ENCODE measurements around the gene DLG2. TPM values are rescaled to one million over a fixed set of nuclear protein-coding genes. Genes with fewer than 3 reads are reported as not detected.

Gene DLG2
- total and polyA plus RNA-seq, 4 donors, result 0.30 to 5.5 (median 0.68) TPM

DNA sequence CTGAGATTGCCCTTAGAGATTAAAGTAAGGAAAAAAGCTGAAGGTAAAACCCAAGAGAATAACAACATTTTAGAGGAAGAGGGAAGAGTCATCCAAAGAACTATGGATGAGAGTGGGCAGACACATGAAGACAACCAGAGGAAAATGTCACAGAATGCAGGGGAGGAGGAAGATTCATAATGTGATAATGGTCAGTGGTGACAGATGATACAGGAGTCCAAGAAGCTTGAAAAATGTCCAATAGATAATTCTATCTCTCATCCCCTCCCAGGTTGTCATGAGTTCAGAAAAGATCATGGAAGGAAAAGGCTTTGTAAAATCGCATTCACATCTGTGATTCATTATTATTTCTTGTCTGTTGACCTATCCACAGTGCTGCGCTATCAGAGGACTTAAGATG, 2058.6 kb downstream of the DLG2 start (continued):
- TF ChIP-seq, protein P1, sequence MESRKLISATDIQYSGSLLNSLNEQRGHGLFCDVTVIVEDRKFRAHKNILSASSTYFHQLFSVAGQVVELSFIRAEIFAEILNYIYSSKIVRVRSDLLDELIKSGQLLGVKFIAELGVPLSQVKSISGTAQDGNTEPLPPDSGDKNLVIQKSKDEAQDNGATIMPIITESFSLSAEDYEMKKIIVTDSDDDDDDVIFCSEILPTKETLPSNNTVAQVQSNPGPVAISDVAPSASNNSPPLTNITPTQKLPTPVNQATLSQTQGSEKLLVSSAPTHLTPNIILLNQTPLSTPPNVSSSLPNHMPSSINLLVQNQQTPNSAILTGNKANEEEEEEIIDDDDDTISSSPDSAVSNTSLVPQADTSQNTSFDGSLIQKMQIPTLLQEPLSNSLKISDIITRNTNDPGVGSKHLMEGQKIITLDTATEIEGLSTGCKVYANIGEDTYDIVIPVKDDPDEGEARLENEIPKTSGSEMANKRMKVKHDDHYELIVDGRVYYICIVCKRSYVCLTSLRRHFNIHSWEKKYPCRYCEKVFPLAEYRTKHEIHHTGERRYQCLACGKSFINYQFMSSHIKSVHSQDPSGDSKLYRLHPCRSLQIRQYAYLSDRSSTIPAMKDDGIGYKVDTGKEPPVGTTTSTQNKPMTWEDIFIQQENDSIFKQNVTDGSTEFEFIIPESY (IDR thresholded peaks at IDR 0.05), result no peak

DNA sequence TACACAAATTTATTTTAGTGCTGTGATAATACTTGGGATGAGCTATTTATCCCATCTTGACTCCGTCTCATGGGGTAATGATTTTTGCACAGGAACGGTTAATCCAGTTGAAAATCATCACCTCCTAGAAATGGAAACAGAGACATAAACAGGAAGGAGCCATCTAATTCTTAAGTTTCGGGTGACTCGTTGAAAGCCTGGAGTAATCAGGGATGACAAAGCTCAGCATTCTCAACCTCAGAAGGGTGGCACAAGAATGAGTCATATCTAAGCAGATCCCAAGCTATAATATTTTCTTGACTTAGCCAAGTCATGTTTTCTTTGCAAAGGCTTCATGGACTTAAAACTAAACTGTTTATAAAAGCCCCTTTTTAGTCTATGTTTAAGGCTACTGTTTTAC, 2060.2 kb downstream of the DLG2 start:
- Histone ChIP-seq H3K9me3 (ENCODE audit: control insufficient read depth in 4 of 4, low read length in 3 of 4) (no peaks in the 10 kb centered on the region), H3K36me3 (ENCODE audit: control insufficient read depth in 4 of 4, insufficient read depth in 3 of 4, low read depth in 1 of 4, low read length in 3 of 4) (no peaks in the 10 kb centered on the region), H3K9ac (ENCODE audit: low read depth in 1 of 2, low read length in 2 of 2) (no peak overlapping the region), H3K4me1 (ENCODE audit: control insufficient read depth in 4 of 4, insufficient read depth in 4 of 4, low read length in 3 of 4) (no peaks in the 10 kb centered on the region), H3K27ac (ENCODE audit: low read depth in 1 of 2, low read length in 2 of 2) (no peak overlapping the region), H3K4me3 (ENCODE audit: low read depth in 1 of 3, low read length in 3 of 3) (no peak overlapping the region), H3K27me3 (ENCODE audit: control insufficient read depth in 4 of 4, insufficient read depth in 4 of 4, low read length in 3 of 4) (no peaks in the 10 kb centered on the region)
- DNase-seq (ENCODE audit: low spot score), result no peak
- WGBS, result 81% methylated on average over 4 of the region's 4 CpGs
- TF ChIP-seq EGR1 (IDR thresholded peaks at IDR 0.05; ENCODE audit: low read depth in 2 of 2) (no peak), SP1 (IDR thresholded peaks at IDR 0.05) (no peak), GABPA (IDR thresholded peaks at IDR 0.05 in 1 of 2, conservative IDR thresholded peaks at IDR 0.05 in 1 of 2) (no peak), FOXA1 (IDR thresholded peaks at IDR 0.05) (no peak), TAF1 (conservative IDR thresholded peaks at IDR 0.05) (no peak)
- TF ChIP-seq, protein P2, sequence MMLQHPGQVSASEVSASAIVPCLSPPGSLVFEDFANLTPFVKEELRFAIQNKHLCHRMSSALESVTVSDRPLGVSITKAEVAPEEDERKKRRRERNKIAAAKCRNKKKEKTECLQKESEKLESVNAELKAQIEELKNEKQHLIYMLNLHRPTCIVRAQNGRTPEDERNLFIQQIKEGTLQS (IDR thresholded peaks at IDR 0.05), result no peak
- TF ChIP-seq, protein P3, sequence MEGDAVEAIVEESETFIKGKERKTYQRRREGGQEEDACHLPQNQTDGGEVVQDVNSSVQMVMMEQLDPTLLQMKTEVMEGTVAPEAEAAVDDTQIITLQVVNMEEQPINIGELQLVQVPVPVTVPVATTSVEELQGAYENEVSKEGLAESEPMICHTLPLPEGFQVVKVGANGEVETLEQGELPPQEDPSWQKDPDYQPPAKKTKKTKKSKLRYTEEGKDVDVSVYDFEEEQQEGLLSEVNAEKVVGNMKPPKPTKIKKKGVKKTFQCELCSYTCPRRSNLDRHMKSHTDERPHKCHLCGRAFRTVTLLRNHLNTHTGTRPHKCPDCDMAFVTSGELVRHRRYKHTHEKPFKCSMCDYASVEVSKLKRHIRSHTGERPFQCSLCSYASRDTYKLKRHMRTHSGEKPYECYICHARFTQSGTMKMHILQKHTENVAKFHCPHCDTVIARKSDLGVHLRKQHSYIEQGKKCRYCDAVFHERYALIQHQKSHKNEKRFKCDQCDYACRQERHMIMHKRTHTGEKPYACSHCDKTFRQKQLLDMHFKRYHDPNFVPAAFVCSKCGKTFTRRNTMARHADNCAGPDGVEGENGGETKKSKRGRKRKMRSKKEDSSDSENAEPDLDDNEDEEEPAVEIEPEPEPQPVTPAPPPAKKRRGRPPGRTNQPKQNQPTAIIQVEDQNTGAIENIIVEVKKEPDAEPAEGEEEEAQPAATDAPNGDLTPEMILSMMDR (IDR thresholded peaks at IDR 0.05; ENCODE audit: low read depth, low read length, missing input control), result no peak

DNA sequence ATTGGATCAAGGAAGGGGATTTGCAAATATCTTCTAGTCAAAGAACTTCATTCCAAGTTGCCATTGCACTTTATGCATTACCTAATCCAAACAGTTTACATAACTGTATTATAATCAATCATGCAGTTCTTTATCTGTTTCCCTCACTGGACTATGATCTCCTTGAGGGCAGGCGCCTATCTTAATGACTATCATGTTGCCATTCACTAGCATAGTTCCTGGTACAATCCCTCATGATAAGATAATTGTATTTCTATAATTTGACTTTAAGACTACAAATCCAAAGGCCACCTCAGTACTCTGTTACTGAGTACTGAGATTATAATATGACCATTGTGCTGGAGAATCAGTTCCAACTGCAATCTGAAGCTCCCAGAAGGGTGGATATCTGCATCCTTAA, 2062.3 kb downstream of the DLG2 start:
- WGBS, result 83% methylated on average over 1 of the region's 1 CpG
- TF ChIP-seq JUND (IDR thresholded peaks at IDR 0.05) (no peak), EGR1 (IDR thresholded peaks at IDR 0.05; ENCODE audit: low read depth in 2 of 2) (no peak), GABPA (IDR thresholded peaks at IDR 0.05 in 1 of 2, conservative IDR thresholded peaks at IDR 0.05 in 1 of 2) (no peak), SP1 (IDR thresholded peaks at IDR 0.05) (no peak), TAF1 (conservative IDR thresholded peaks at IDR 0.05) (no peak), YY1 (IDR thresholded peaks at IDR 0.05) (no peak), HNF4A (conservative IDR thresholded peaks at IDR 0.05) (no peak), FOXA1 (IDR thresholded peaks at IDR 0.05) (no peak), FOXA2 (IDR thresholded peaks at IDR 0.05) (no peak)
- TF ChIP-seq, protein P1 (IDR thresholded peaks at IDR 0.05), result no peak
- TF ChIP-seq, protein P4, sequence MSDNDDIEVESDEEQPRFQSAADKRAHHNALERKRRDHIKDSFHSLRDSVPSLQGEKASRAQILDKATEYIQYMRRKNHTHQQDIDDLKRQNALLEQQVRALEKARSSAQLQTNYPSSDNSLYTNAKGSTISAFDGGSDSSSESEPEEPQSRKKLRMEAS (IDR thresholded peaks at IDR 0.05), result no peak
- no peaks in the 10 kb centered on the region for H3K27me3 ChIP-seq (ENCODE audit: control insufficient read depth in 4 of 4, insufficient read depth in 4 of 4, low read length in 3 of 4)

More for the DNA sequence above, 2062.3 kb downstream of the DLG2 start:
- H3K9ac ChIP-seq (ENCODE audit: low read depth in 1 of 2, low read length in 2 of 2), result no peak overlapping the region
- no peak for DNase-seq (ENCODE audit: low spot score)
- H3K4me1 ChIP-seq (ENCODE audit: control insufficient read depth in 4 of 4, insufficient read depth in 4 of 4, low read length in 3 of 4), result no peaks in the 10 kb centered on the region
- no peaks in the 10 kb centered on the region for H3K36me3 ChIP-seq (ENCODE audit: control insufficient read depth in 4 of 4, insufficient read depth in 3 of 4, low read depth in 1 of 4, low read length in 3 of 4)
- no peaks in the 10 kb centered on the region for H3K9me3 ChIP-seq (ENCODE audit: control insufficient read depth in 4 of 4, low read length in 3 of 4)
- H3K4me3 ChIP-seq (ENCODE audit: low read depth in 1 of 3, low read length in 3 of 3), result no peak overlapping the region
- no peak overlapping the region for H3K27ac ChIP-seq (ENCODE audit: low read depth in 1 of 2, low read length in 2 of 2)
